ENCODE data around the gene RELCH. TPM values are rescaled to one million over a fixed set of nuclear protein-coding genes. Genes with fewer than 3 reads are reported as not detected.

The RELCH gene
- total and polyA plus RNA-seq, 2 of the 13 experiments (the other 11 are each of a cell fraction or from before 2014, with no cell fraction given), result 5.6 to 31.7 TPM

DNA sequence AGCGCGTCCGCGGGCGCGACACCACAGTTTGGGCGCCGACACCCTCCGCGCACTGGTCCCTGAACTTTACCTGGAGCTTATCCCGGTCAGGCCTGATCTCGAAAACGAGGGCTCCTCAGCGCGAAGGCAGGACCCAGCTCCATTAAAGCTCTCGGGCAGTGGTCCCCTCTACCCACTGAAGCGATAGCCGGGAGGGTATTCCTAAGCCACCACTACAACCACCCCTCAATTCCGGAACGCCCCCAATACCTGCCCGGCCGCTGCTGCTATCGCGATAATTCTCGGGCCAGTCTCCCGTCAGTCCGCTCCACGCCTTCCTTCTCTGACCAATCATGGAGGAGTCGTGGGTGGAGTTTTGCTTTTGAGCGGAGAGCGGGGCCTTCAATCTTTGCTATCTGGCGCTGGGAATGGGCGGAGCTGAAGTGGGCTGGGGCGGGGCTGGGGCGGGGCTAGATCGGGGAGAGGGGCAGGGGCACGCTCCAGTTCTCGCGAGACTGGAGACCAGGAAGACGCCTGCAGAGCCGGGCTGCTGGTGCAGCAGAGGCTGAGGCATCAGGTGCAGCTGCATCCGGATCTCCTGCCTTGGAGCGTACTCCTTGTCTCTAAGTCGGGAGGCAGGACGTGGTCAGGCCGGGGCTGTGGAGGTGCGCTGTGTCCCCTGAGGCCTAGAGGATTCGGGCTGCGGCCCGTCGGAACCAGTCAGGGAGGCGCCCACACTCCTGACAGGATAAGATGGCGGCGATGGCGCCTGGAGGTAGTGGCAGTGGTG is at the start of gene RELCH, which contains the start of gene PIGN (continued):
- TF ChIP-seq, protein P1, sequence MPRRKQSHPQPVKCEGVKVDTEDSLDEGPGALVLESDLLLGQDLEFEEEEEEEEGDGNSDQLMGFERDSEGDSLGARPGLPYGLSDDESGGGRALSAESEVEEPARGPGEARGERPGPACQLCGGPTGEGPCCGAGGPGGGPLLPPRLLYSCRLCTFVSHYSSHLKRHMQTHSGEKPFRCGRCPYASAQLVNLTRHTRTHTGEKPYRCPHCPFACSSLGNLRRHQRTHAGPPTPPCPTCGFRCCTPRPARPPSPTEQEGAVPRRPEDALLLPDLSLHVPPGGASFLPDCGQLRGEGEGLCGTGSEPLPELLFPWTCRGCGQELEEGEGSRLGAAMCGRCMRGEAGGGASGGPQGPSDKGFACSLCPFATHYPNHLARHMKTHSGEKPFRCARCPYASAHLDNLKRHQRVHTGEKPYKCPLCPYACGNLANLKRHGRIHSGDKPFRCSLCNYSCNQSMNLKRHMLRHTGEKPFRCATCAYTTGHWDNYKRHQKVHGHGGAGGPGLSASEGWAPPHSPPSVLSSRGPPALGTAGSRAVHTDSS (CRISPR knock-in tag; conservative IDR thresholded peaks at IDR 0.05), result no peak
- no peak for TF ChIP-seq ZNF260 (CRISPR knock-in tag; IDR thresholded peaks at IDR 0.05; ENCODE audit: borderline replicate concordance, low read depth)
- no peak for TF ChIP-seq ARNTL (CRISPR knock-in tag; IDR thresholded peaks at IDR 0.05)
- peak in 1 of 2 experiments; percentile 44; a peak in 1 of 4 replicates for TF ChIP-seq KLF16 (CRISPR knock-in tag; IDR thresholded peaks at IDR 0.05)
- TF ChIP-seq ZFP82 (CRISPR knock-in tag; IDR thresholded peaks at IDR 0.05; ENCODE audit: borderline replicate concordance), result no peak
- TF ChIP-seq ELF1 (CRISPR knock-in tag; IDR thresholded peaks at IDR 0.05), result peak; percentile 85
- peak; percentile 85 to 88 for TF ChIP-seq POLR2A (IDR thresholded peaks at IDR 0.05; ENCODE audit: insufficient read depth in 1 of 2, low read depth in 2 of 2, low read length in 2 of 2)
- TF ChIP-seq SIN3B (IDR thresholded peaks at IDR 0.05; ENCODE audit: low read length), result 0 out of 2 replicates have a peak, but pooled peaks have one; percentile 22
- no peak for TF ChIP-seq SOX5 (CRISPR knock-in tag; IDR thresholded peaks at IDR 0.05; ENCODE audit: borderline replicate concordance)
- peak; percentile 54 for TF ChIP-seq YEATS4 (CRISPR knock-in tag; IDR thresholded peaks at IDR 0.05; ENCODE audit: borderline replicate concordance)
- TF ChIP-seq SP5 (CRISPR knock-in tag; IDR thresholded peaks at IDR 0.05; ENCODE audit: borderline replicate concordance, low read depth), result peak; percentile 51; the same call in 1 of the 2 replicates
- TF ChIP-seq FOXK1 (CRISPR knock-in tag; IDR thresholded peaks at IDR 0.05; ENCODE audit: borderline replicate concordance, low read depth), result no peak
- no peak for TF ChIP-seq ZNF484 (CRISPR knock-in tag; IDR thresholded peaks at IDR 0.05; ENCODE audit: borderline replicate concordance, low read depth)
- TF ChIP-seq, protein P2, sequence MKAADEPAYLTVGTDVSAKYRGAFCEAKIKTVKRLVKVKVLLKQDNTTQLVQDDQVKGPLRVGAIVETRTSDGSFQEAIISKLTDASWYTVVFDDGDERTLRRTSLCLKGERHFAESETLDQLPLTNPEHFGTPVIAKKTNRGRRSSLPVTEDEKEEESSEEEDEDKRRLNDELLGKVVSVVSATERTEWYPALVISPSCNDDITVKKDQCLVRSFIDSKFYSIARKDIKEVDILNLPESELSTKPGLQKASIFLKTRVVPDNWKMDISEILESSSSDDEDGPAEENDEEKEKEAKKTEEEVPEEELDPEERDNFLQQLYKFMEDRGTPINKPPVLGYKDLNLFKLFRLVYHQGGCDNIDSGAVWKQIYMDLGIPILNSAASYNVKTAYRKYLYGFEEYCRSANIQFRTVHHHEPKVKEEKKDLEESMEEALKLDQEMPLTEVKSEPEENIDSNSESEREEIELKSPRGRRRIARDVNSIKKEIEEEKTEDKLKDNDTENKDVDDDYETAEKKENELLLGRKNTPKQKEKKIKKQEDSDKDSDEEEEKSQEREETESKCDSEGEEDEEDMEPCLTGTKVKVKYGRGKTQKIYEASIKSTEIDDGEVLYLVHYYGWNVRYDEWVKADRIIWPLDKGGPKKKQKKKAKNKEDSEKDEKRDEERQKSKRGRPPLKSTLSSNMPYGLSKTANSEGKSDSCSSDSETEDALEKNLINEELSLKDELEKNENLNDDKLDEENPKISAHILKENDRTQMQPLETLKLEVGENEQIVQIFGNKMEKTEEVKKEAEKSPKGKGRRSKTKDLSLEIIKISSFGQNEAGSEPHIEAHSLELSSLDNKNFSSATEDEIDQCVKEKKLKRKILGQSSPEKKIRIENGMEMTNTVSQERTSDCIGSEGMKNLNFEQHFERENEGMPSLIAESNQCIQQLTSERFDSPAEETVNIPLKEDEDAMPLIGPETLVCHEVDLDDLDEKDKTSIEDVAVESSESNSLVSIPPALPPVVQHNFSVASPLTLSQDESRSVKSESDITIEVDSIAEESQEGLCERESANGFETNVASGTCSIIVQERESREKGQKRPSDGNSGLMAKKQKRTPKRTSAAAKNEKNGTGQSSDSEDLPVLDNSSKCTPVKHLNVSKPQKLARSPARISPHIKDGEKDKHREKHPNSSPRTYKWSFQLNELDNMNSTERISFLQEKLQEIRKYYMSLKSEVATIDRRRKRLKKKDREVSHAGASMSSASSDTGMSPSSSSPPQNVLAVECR (CRISPR knock-in tag; IDR thresholded peaks at IDR 0.05; ENCODE audit: borderline replicate concordance), result peak; percentile 91
- TF ChIP-seq ZSCAN29 (CRISPR knock-in tag; conservative IDR thresholded peaks at IDR 0.05), result 0 out of 2 replicates have a peak, but pooled peaks have one; percentile 39
- TF ChIP-seq KDM4B (CRISPR knock-in tag; IDR thresholded peaks at IDR 0.05), result no peak
- no peak for TF ChIP-seq ZNF589 (CRISPR knock-in tag; conservative IDR thresholded peaks at IDR 0.05)
- TF ChIP-seq, protein P3, sequence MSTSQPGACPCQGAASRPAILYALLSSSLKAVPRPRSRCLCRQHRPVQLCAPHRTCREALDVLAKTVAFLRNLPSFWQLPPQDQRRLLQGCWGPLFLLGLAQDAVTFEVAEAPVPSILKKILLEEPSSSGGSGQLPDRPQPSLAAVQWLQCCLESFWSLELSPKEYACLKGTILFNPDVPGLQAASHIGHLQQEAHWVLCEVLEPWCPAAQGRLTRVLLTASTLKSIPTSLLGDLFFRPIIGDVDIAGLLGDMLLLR (CRISPR knock-in tag; IDR thresholded peaks at IDR 0.05), result 0 out of 2 replicates have a peak, but pooled peaks have one; percentile 58
- TF ChIP-seq, protein P4, sequence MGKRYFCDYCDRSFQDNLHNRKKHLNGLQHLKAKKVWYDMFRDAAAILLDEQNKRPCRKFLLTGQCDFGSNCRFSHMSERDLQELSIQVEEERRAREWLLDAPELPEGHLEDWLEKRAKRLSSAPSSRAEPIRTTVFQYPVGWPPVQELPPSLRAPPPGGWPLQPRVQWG (CRISPR knock-in tag; IDR thresholded peaks at IDR 0.05; ENCODE audit: borderline replicate concordance, low read depth), result no peak
- TF ChIP-seq ZNF121 (CRISPR knock-in tag; IDR thresholded peaks at IDR 0.05), result no peak
- no peak for TF ChIP-seq TCF7L2 (IDR thresholded peaks at IDR 0.05; ENCODE audit: low read depth, low read length)
- TF ChIP-seq, protein P5, sequence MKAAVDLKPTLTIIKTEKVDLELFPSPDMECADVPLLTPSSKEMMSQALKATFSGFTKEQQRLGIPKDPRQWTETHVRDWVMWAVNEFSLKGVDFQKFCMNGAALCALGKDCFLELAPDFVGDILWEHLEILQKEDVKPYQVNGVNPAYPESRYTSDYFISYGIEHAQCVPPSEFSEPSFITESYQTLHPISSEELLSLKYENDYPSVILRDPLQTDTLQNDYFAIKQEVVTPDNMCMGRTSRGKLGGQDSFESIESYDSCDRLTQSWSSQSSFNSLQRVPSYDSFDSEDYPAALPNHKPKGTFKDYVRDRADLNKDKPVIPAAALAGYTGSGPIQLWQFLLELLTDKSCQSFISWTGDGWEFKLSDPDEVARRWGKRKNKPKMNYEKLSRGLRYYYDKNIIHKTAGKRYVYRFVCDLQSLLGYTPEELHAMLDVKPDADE (CRISPR knock-in tag; IDR thresholded peaks at IDR 0.05), result 0 out of 2 replicates have a peak, but pooled peaks have one; percentile 56
